Neural progenitor cell (in vitro differentiated cells): ENCODE results near the gene TRAF7. TPM values are rescaled to one million over a fixed set of nuclear protein-coding genes. Genes with fewer than 3 reads are reported as not detected.
A peak's percentile ranks its signal among the peaks of the same experiment; 100 is the strongest.

Experiments
- DNase-seq: peaks from one replicate; pipeline ENCODE4 v3.0.0-alpha.2; 2016; ENCODE audit warnings: low spot score
- H2AFZ ChIP-seq: fragments of 200-600 bp; sonication (generic); replicated peaks from 2 replicates; pipeline ENCODE4 v1.6.1; 2016; ENCODE audit warnings: antibody characterized with exemption
- H3F3A ChIP-seq: fragments of 200-600 bp; sonication (generic); 2 replicates; pipeline ENCODE4 v1.6.1; 2016; ENCODE audit warnings: antibody characterized with exemption, low read depth
- H3K27ac ChIP-seq: fragments of 200-600 bp; sonication (generic); 2 replicates; pipeline ENCODE4 v1.5.1; 2016; ENCODE audit warnings: mild to moderate bottlenecking
- H3K27me3 ChIP-seq: fragments of 200-600 bp; sonication (generic); 2 replicates; pipeline ENCODE4 v1.6.1; 2016; ENCODE audit warnings: mild to moderate bottlenecking, moderate library complexity
- H3K36me3 ChIP-seq: fragments of 200-600 bp; sonication (generic); 2 replicates; pipeline ENCODE4 v1.5.1; 2016
- H3K4me1 ChIP-seq: fragments of 200-600 bp; sonication (generic); 2 replicates; pipeline ENCODE4 v1.6.1; 2016; ENCODE audit warnings: mixed run types
- H3K4me2 ChIP-seq: fragments of 200-600 bp; sonication (generic); 2 replicates; pipeline ENCODE4 v1.6.1; 2016
- H3K4me3 ChIP-seq: fragments of 200-600 bp; sonication (generic); 2 replicates; pipeline ENCODE4 v1.5.1; 2016
- H3K79me2 ChIP-seq: fragments of 200-600 bp; sonication (generic); 2 replicates; pipeline ENCODE4 v1.6.1; 2016; ENCODE audit warnings: low read depth
- H3K9ac ChIP-seq: fragments of 200-600 bp; sonication (generic); 2 replicates; pipeline ENCODE4 v1.6.1; 2016
- H3K9me3 ChIP-seq: fragments of 200-600 bp; sonication (generic); 2 replicates; pipeline ENCODE4 v1.5.1; 2016; ENCODE audit warnings: low read depth
- H4K20me1 ChIP-seq: fragments of 200-600 bp; sonication (generic); 2 replicates; pipeline ENCODE4 v1.6.1; 2016; ENCODE audit warnings: low read depth
- H3K27ac Mint-ChIP-seq: 3 replicates; pipeline ENCODE4 v1.8.0; 2021; ENCODE audit warnings: mixed read lengths
- H3K27me3 Mint-ChIP-seq: 2 replicates; pipeline ENCODE4 v1.8.0; 2022; ENCODE audit warnings: low read depth, mild to moderate bottlenecking, inconsistent platforms, moderate library complexity, mixed read lengths; ENCODE audit not compliant: insufficient read depth
- H3K36me3 Mint-ChIP-seq: 3 replicates; pipeline ENCODE4 v1.8.0; 2021; ENCODE audit warnings: mixed read lengths
- H3K4me1 Mint-ChIP-seq: 3 replicates; pipeline ENCODE4 v1.8.0; 2021; ENCODE audit warnings: mixed read lengths
- H3K4me3 Mint-ChIP-seq: 3 replicates; pipeline ENCODE4 v1.8.0; 2021; ENCODE audit warnings: mild to moderate bottlenecking, moderate library complexity, mixed read lengths
- H3K9me3 Mint-ChIP-seq: 3 replicates; pipeline ENCODE4 v1.8.0; 2020; ENCODE audit warnings: mixed read lengths
- CTCF ChIP-seq: fragments of 200-600 bp; sonication (generic); IDR thresholded peaks from 2 replicates; pipeline ENCODE4 v1.5.1; 2017; ENCODE audit warnings: antibody characterized with exemption, mild to moderate bottlenecking
- EZH2 ChIP-seq: fragments of 200-600 bp; sonication (generic); IDR thresholded peaks from 2 replicates; pipeline ENCODE4 v1.6.1; 2017; ENCODE audit warnings: antibody characterized with exemption, mild to moderate bottlenecking, moderate library complexity
- EZH2phosphoT487 ChIP-seq: fragments of 200-600 bp; sonication (generic); IDR thresholded peaks from 2 replicates; pipeline ENCODE4 v1.6.1; 2017; ENCODE audit warnings: antibody characterized with exemption
- total RNA-seq: library from RNA; depleted of rRNA; stranded (reverse); fragments of >200 nt; gene quantifications from 2 replicates; pipeline ENCODE4 v1.2.3, GENCODE V29; 2015; ENCODE audit warnings: low replicate concordance

Gene TRAF7
- total RNA-seq, 1 donor from 2014 or later: 24.1 TPM

GRCh38 chr16:2149630-2150417 is 5.8 kb upstream of the TRAF7 start:
- Mint-ChIP-seq H3K27ac (no peak overlapping the region), H3K4me1 (peaks cover 42% of the 10 kb centered on the region), H3K27me3 (peaks cover 13% of the 10 kb centered on the region), H3K9me3 (no peaks in the 10 kb centered on the region), H3K4me3 (peak overlapping the region; percentile 71), H3K36me3 (peaks cover 4% of the 10 kb centered on the region)
- Histone ChIP-seq H3K79me2 (peaks cover 39% of the 10 kb centered on the region), H3K27me3 (peaks cover 16% of the 10 kb centered on the region), H3K36me3 (no peaks in the 10 kb centered on the region), H3K4me3 (peak overlapping the region; percentile 70), H2AFZ (no peak overlapping the region), H3K4me1 (peaks cover 49% of the 10 kb centered on the region), H3K9ac (no peak overlapping the region), H3F3A (peaks cover 89% of the 10 kb centered on the region), H3K9me3 (no peaks in the 10 kb centered on the region), H3K4me2 (peak overlapping the region; percentile 100), H4K20me1 (peaks cover 82% of the 10 kb centered on the region), H3K27ac (no peak overlapping the region)
- peak; percentile 38 for DNase-seq
- TF ChIP-seq EZH2phosphoT487 (no peak), EZH2 (no peak), CTCF (no peak)

- no peak for TF ChIP-seq EZH2phosphoT487
- no peak for TF ChIP-seq CTCF
- no peak for TF ChIP-seq EZH2
- peaks cover 4% of the 10 kb centered on the region for H3K36me3 Mint-ChIP-seq
- Histone ChIP-seq H4K20me1 (peaks cover 85% of the 10 kb centered on the region), H3K4me3 (peak overlapping the region; percentile 70), H3K27me3 (peaks cover 16% of the 10 kb centered on the region), H3K4me1 (peaks cover 49% of the 10 kb centered on the region), H3K79me2 (peaks cover 42% of the 10 kb centered on the region), H3K4me2 (peak overlapping the region; percentile 100), H3F3A (peaks cover 90% of the 10 kb centered on the region), H3K9ac (no peak overlapping the region), H2AFZ (no peak overlapping the region), H3K36me3 (no peaks in the 10 kb centered on the region), H3K9me3 (no peaks in the 10 kb centered on the region), H3K27ac (no peak overlapping the region)
- H3K27ac Mint-ChIP-seq: no peak overlapping the region
- H3K4me1 Mint-ChIP-seq: peaks cover 46% of the 10 kb centered on the region
- H3K9me3 Mint-ChIP-seq: no peaks in the 10 kb centered on the region
- H3K4me3 Mint-ChIP-seq: peak overlapping the region; percentile 72
- DNase-seq: peak; percentile 44
- peaks cover 13% of the 10 kb centered on the region for H3K27me3 Mint-ChIP-seq
Measured at GRCh38 chr16:2150418-2151187, 5.0 kb upstream of the TRAF7 start.

- peaks cover 91% of the 10 kb centered on the region for H4K20me1 ChIP-seq
Measured at GRCh38 chr16:2151188-2152091, 4.1 kb upstream of the TRAF7 start.

More at GRCh38 chr16:2151188-2152091, 4.1 kb upstream of the TRAF7 start:
- H3K27me3 Mint-ChIP-seq: peaks cover 13% of the 10 kb centered on the region
- peaks cover 7% of the 10 kb centered on the region for H3K36me3 Mint-ChIP-seq
- peaks cover 88% of the 10 kb centered on the region for H3F3A ChIP-seq
- peaks cover 16% of the 10 kb centered on the region for H3K27me3 ChIP-seq
- peak overlapping the region; percentile 100 for H3K4me2 ChIP-seq
- H3K9me3 Mint-ChIP-seq: no peaks in the 10 kb centered on the region
- peaks cover 50% of the 10 kb centered on the region for H3K4me1 ChIP-seq
- no peak for TF ChIP-seq EZH2
- TF ChIP-seq EZH2phosphoT487: no peak
- no peak for TF ChIP-seq CTCF
- no peak overlapping the region for H2AFZ ChIP-seq
- H3K4me3 Mint-ChIP-seq: peak overlapping the region; percentile 72
- H3K27ac Mint-ChIP-seq: no peak overlapping the region
- H3K27ac ChIP-seq: no peak overlapping the region
- no peak overlapping the region for H3K4me3 ChIP-seq
- H3K9ac ChIP-seq: no peak overlapping the region
- H3K36me3 ChIP-seq: no peaks in the 10 kb centered on the region
- DNase-seq: no peak
- peaks cover 48% of the 10 kb centered on the region for H3K79me2 ChIP-seq
- H3K9me3 ChIP-seq: no peaks in the 10 kb centered on the region
- peaks cover 49% of the 10 kb centered on the region for H3K4me1 Mint-ChIP-seq
